ENCODE data around the gene ATP4B. TPM values are rescaled to one million over a fixed set of nuclear protein-coding genes. Genes with fewer than 3 reads are reported as not detected.
"Not testable (repeated sequence)": the region's sequence is repeated elsewhere in the genome, so short reads cannot be mapped to it uniquely, and the experiment has no call there.

ATP4B gene
- total RNA-seq, 6 experiments from 2014 or later, result not detected

GRCh38 chr13:113623491-113624234 lies 34.3 kb downstream of the ATP4B start:
- Histone ChIP-seq H3K27ac (no peak overlapping the region), H3K4me1 (peaks cover 0 to 4% (median 0%) of the 10 kb centered on the region in 4 donors), H3K27me3 (no peaks in the 10 kb centered on the region), H3K4me3 (no peak overlapping the region), H3K9me3 (no peaks in the 10 kb centered on the region), H3K36me3 (no peaks in the 10 kb centered on the region)
- WGBS (ENCODE audit: insufficient coverage, low coverage, low lambda C conversion rate, missing lambda C conversion rate), result 100% methylated on average over 2 of the region's 20 CpGs
- DNase-seq, result peak in 1 of 3 donors; percentile 45
- ATAC-seq, result peak in 1 of 4 donors; percentile 23
- intact Hi-C loops (cut with DNase I), result no loop called here
- TF ChIP-seq POLR2A (IDR thresholded peaks at IDR 0.05), result no peak
- TF ChIP-seq CTCF (IDR thresholded peaks at IDR 0.05), result no peak

GRCh38 chr13:113622791-113623490 lies 35.1 kb downstream of the ATP4B start:
- Histone ChIP-seq H3K4me1 (peaks cover 0 to 4% (median 0%) of the 10 kb centered on the region in 4 donors), H3K27ac (no peak overlapping the region), H3K9me3 (no peaks in the 10 kb centered on the region), H3K4me3 (no peak overlapping the region), H3K36me3 (no peaks in the 10 kb centered on the region), H3K27me3 (no peaks in the 10 kb centered on the region)
- intact Hi-C loops (cut with DNase I), result no loop called here
- no peak for TF ChIP-seq CTCF (IDR thresholded peaks at IDR 0.05)
- peak; percentile 80 to 96 (median 90) for ATAC-seq
- peak; percentile 63 to 78 (median 73) for DNase-seq
- 93% methylated on average over 8 of the region's 29 CpGs for WGBS (ENCODE audit: insufficient coverage, low coverage, low lambda C conversion rate, missing lambda C conversion rate)

GRCh38 chr13:113621986-113622550 lies 35.9 kb downstream of the ATP4B start:
- H3K36me3 ChIP-seq; H3K4me1 ChIP-seq; H3K27ac ChIP-seq; ATAC-seq; H3K27me3 ChIP-seq; intact Hi-C loops (cut with DNase I); H3K9me3 ChIP-seq; H3K4me3 ChIP-seq: not testable (repeated sequence)
- DNase-seq, result peak in 1 of 3 donors; percentile 15
- 97% methylated on average over 17 of the region's 20 CpGs for WGBS (ENCODE audit: insufficient coverage, low coverage, low lambda C conversion rate, missing lambda C conversion rate)

GRCh38 chr13:113621498-113621897 lies 36.5 kb downstream of the ATP4B start:
- WGBS (ENCODE audit: insufficient coverage, low coverage, low lambda C conversion rate, missing lambda C conversion rate), result 70% methylated on average over 5 of the region's 13 CpGs
- H3K27ac ChIP-seq; intact Hi-C loops (cut with DNase I); ATAC-seq; H3K9me3 ChIP-seq; H3K36me3 ChIP-seq; H3K4me3 ChIP-seq; H3K27me3 ChIP-seq; H3K4me1 ChIP-seq: not testable (repeated sequence)
- TF ChIP-seq CTCF (IDR thresholded peaks at IDR 0.05), result peak in 2 of 4 donors; percentile 20
- DNase-seq, result peak in 1 of 3 donors; percentile 37

- Histone ChIP-seq H3K27me3 (no peaks in the 10 kb centered on the region), H3K4me1 (peaks cover 0 to 4% (median 0%) of the 10 kb centered on the region in 4 donors), H3K27ac (no peak overlapping the region), H3K36me3 (peaks cover 0 to 2% (median 0%) of the 10 kb centered on the region in 4 donors), H3K9me3 (no peaks in the 10 kb centered on the region), H3K4me3 (no peak overlapping the region)
- TF ChIP-seq POLR2A (IDR thresholded peaks at IDR 0.05), result no peak
- no peak for TF ChIP-seq CTCF (IDR thresholded peaks at IDR 0.05)
- intact Hi-C loops (cut with DNase I), result no loop called here
- DNase-seq (peak in 1 of 3 donors; percentile 31), ATAC-seq (no peak)
- 96% methylated on average over 11 of the region's 15 CpGs for WGBS (ENCODE audit: insufficient coverage, low coverage, low lambda C conversion rate, missing lambda C conversion rate)
Measured at GRCh38 chr13:113621046-113621445, 37.0 kb downstream of the ATP4B start.
